GM12865 (cell line): ENCODE results near the gene CLIC1.

Experiments used
- DNase-seq: peaks from one replicate; pipeline ENCODE4 v3.0.0; 2010; ENCODE audit warnings: low read depth
- H3K4me3 ChIP-seq: 2 replicates; pipeline ENCODE4 v1.5.1; 2011; ENCODE audit warnings: mild to moderate bottlenecking, low read depth, low read length, control low read depth
- CTCF ChIP-seq: IDR thresholded peaks from 2 replicates; pipeline ENCODE4 v1.5.1; 2011; ENCODE audit warnings: low read length, control low read depth, low read depth, inconsistent platforms; ENCODE audit not compliant: insufficient read depth; ENCODE audit errors: missing control alignments

CLIC1 gene

DNA sequence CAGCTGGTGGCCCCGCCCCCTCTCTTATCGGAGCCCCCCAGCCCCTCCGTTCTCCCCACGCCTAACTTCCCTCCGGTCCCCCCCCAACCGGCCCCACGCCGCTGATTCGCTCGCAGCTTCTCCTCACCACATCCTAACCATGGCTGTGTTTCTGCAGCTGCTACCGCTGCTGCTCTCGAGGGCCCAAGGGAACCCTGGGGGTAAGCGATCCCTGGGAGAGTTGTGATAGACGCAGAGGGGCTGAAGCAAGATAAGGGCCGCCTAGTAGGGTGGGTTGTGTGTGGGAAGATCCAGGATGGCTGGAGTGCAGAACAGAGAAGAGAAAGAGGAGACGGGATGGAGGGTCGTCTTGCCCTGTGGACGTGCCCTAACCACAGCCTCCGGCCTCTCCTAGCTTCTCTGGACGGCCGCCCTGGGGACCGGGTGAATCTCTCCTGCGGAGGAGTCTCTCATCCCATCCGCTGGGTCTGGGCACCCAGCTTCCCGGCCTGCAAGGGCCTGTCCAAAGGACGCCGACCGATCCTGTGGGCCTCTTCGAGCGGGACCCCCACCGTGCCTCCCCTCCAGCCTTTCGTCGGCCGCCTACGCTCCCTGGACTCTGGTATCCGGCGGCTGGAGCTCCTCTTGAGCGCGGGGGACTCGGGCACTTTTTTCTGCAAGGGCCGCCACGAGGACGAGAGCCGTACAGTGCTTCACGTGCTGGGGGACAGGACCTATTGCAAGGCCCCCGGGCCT, 12.9 kb downstream of the CLIC1 start, which contains the start of gene MPIG6B:
TSS of gene MPIG6B (plus strand) at position 129 of the 735 bp plus-strand sequence. CDS start at position 140, 11 bp downstream.
- H3K4me3 ChIP-seq: no peak within 1 kb of the TSS
- DNase-seq: no peak
- TF ChIP-seq CTCF: no peak

DNA sequence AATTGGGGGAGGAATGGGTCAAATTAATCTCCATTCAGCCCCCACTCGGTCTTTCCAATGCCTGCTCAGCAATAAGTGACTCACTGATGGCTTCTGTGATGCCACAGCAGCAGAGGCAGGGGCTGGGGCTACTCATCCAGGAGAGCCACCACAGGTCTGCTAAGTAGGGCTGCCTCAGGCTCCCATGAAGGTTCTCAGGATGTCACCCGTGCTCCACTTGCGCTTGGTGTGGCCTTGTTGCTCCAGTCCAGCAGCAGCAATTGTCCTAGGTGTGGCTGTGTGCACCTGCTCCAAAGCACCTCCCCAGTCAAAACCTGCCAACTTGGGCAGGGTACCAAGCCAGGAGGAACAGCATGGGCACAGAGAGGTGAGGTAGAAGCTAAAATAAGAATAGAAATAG, 14.2 kb downstream of the CLIC1 start:
- no peak overlapping the region for H3K4me3 ChIP-seq
- TF ChIP-seq CTCF: no peak
- DNase-seq: no peak

- no peak within 1 kb of the TSS for H3K4me3 ChIP-seq
- no peak for DNase-seq
- TF ChIP-seq CTCF: no peak
Observed at GRCh38 chr6:31721351-31722020, 14.8 kb downstream of the CLIC1 start, which contains the start of gene LY6G6C. Gene LY6G6C (minus strand): TSS chr6:31721746. CDS start chr6:31721679, 67 bp downstream.

DNA sequence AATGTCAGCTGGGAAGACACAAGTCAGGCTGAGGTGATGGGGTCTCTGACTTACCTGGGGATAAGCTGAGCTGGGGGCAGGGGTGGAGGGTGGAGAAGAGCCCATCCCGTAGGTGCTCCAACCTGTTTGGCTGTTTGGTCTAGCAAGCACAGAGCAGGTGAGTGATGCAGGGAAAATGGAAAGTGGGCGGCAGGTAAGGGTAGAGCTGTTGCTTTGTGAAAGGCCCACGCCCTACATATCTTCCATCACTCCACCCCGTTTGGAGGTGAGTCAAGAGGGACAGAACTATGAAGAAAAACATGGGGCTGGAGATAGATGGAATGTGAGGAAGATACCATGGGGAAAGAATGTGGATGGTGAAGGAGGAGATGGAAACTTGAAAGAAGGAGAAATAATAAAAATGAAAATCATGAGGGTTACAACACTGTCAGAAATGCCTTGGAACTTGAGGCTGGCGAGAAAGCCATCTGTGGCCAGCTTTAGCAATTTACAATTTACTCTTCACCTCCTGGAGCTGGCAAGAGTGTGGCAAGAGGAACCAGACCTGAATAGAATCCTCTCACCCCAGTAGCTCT, 16.0 kb downstream of the CLIC1 start:
- no peak for TF ChIP-seq CTCF
- H3K4me3 ChIP-seq: no peak overlapping the region
- DNase-seq: no peak

DNA sequence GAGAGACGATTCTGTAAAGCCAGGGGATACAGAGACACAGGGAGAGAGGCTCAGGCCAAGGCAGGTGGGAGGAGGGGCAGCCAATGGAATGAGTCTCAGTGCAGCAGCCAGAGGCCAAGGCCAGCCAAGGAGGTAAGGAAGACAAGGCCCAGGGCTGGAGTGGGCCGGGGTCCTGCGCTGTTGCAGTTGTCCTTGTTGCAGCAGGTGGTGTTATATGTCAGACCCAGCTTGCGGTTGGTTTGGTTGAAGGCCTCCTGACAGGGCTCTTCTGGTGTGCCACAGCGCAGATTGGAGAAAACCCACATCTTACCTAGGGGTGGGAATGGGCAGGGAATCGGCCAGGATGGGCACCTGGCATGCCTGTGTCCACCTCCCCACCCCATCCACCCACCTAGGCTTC, 17.3 kb downstream of the CLIC1 start:
- DNase-seq: no peak
- no peak overlapping the region for H3K4me3 ChIP-seq
- TF ChIP-seq CTCF: no peak

- no peak overlapping the region for H3K4me3 ChIP-seq
- no peak for DNase-seq
- no peak for TF ChIP-seq CTCF
Observed at GRCh38 chr6:31718265-31718664, 18.1 kb downstream of the CLIC1 start.
